Vagina (tissue), 2 donors: ENCODE measurements around the gene EOMES. TPM values are rescaled to one million over a fixed set of nuclear protein-coding genes. Genes with fewer than 3 reads are reported as not detected.
A peak's percentile ranks its signal among the peaks of the same experiment; 100 is the strongest.

ENCODE experiments used
- DNase-seq, 2 donors: peaks; one replicate each; pipeline ENCODE4 v3.0.0-alpha.2; 2017; ENCODE audit errors: extremely low spot score in 2 of 2
- H3K27ac ChIP-seq: fragments of 200-600 bp; sonication (generic); one replicate; pipeline ENCODE4 v1.5.1; 2019
- H3K27me3 ChIP-seq: fragments of 200-600 bp; sonication (generic); one replicate; pipeline ENCODE4 v1.5.1; 2019
- H3K36me3 ChIP-seq, 2 donors: fragments of 200-600 bp; sonication (generic); one replicate each; pipeline ENCODE4 v1.5.1; 2017 to 2019
- H3K4me1 ChIP-seq: fragments of 200-600 bp; sonication (generic); one replicate; pipeline ENCODE4 v1.5.1; 2019
- H3K4me3 ChIP-seq, 2 donors: fragments of 200-600 bp; sonication (generic); 1 replicate in 1 of 2; 2 replicates in 1 of 2; pipeline ENCODE4 v1.5.1; 2016 to 2019
- H3K9me3 ChIP-seq: fragments of 200-600 bp; sonication (generic); one replicate; pipeline ENCODE4 v1.5.1; 2019
- CTCF ChIP-seq, 3 experiments: fragments of 450-650 bp in 2 of 3; fragments of 200-600 bp in 1 of 3; sonication (generic) in 1 of 3; IDR thresholded peaks; one replicate each; pipeline ENCODE4 v1.5.1; 2017 to 2019; ENCODE audit warnings: antibody characterized with exemption in 3 of 3, mild to moderate bottlenecking in 2 of 3, moderate library complexity in 2 of 3
- POLR2A ChIP-seq, 2 donors: fragments of 450-650 bp; IDR thresholded peaks; one replicate each; pipeline ENCODE4 v1.6.1; 2017; ENCODE audit warnings: antibody characterized with exemption in 2 of 2, mild to moderate bottlenecking in 2 of 2, moderate library complexity in 2 of 2
- POLR2AphosphoS5 ChIP-seq, 2 donors: sonication (generic); formaldehyde crosslinking; IDR thresholded peaks; one replicate each; pipeline ENCODE4 v1.9.0; 2017; ENCODE audit warnings: antibody characterized with exemption in 2 of 2, mild to moderate bottlenecking in 2 of 2, low read depth in 1 of 2; ENCODE audit not compliant: insufficient read depth in 1 of 2
- intact Hi-C: fragments of 100-400 bp; cut with DNase I; formaldehyde crosslinking; loops from one replicate; pipeline ENCODE4 v1.15.1; 2023
- total RNA-seq: library from RNA; depleted of rRNA; stranded (reverse); fragments of >200 nt; gene quantifications from one replicate; pipeline ENCODE4 v1.2.3, GENCODE V29; 2016

Gene EOMES
- total RNA-seq, 1 donor from 2014 or later, result 0.49 TPM

GRCh38 chr3:27699067-27699466 is 23.1 kb downstream of the EOMES start:
- intact Hi-C loops, result no loop called here
- Histone ChIP-seq H3K27me3 (no peaks in the 10 kb centered on the region), H3K9me3 (no peaks in the 10 kb centered on the region), H3K4me3 (no peak overlapping the region), H3K27ac (no peak overlapping the region), H3K36me3 (no peaks in the 10 kb centered on the region), H3K4me1 (no peaks in the 10 kb centered on the region)
- no peak for DNase-seq
- TF ChIP-seq POLR2AphosphoS5 (IDR thresholded peaks at IDR 0.05; ENCODE audit: insufficient read depth in 1 of 2, low read depth in 1 of 2) (no peak), POLR2A (IDR thresholded peaks at IDR 0.05) (no peak), CTCF (IDR thresholded peaks at IDR 0.05) (no peak)

GRCh38 chr3:27696906-27697305 is 25.2 kb downstream of the EOMES start:
- no peaks in the 10 kb centered on the region for H3K36me3 ChIP-seq
- no peak overlapping the region for H3K4me3 ChIP-seq
- no peaks in the 10 kb centered on the region for H3K9me3 ChIP-seq
- DNase-seq, result no peak
- TF ChIP-seq CTCF (IDR thresholded peaks at IDR 0.05), result no peak
- no peak for TF ChIP-seq POLR2A (IDR thresholded peaks at IDR 0.05)
- TF ChIP-seq POLR2AphosphoS5 (IDR thresholded peaks at IDR 0.05; ENCODE audit: insufficient read depth in 1 of 2, low read depth in 1 of 2), result peak in 1 of 2 donors; percentile 10
- no peaks in the 10 kb centered on the region for H3K27me3 ChIP-seq
- intact Hi-C loops, result no loop called here
- no peaks in the 10 kb centered on the region for H3K4me1 ChIP-seq
- no peak overlapping the region for H3K27ac ChIP-seq

GRCh38 chr3:27695636-27696035 is 26.5 kb downstream of the EOMES start:
- no peak overlapping the region for H3K27ac ChIP-seq
- H3K27me3 ChIP-seq, result no peaks in the 10 kb centered on the region
- no peaks in the 10 kb centered on the region for H3K36me3 ChIP-seq
- no peak overlapping the region for H3K4me3 ChIP-seq
- intact Hi-C loops, result no loop called here
- DNase-seq, result no peak
- H3K4me1 ChIP-seq, result no peaks in the 10 kb centered on the region
- TF ChIP-seq CTCF (IDR thresholded peaks at IDR 0.05) (no peak), POLR2AphosphoS5 (IDR thresholded peaks at IDR 0.05; ENCODE audit: insufficient read depth in 1 of 2, low read depth in 1 of 2) (no peak), POLR2A (IDR thresholded peaks at IDR 0.05) (no peak)
- H3K9me3 ChIP-seq, result no peaks in the 10 kb centered on the region

GRCh38 chr3:27688053-27688452 is 34.1 kb downstream of the EOMES start:
- intact Hi-C loops, result loop anchor here (10.0 kb wide), 1 partner anchor 373 kb away; no protein-coding TSS in a partner anchor
- no peak for DNase-seq
- no peak for TF ChIP-seq POLR2A (IDR thresholded peaks at IDR 0.05)
- TF ChIP-seq POLR2AphosphoS5 (IDR thresholded peaks at IDR 0.05; ENCODE audit: insufficient read depth in 1 of 2, low read depth in 1 of 2), result no peak
- TF ChIP-seq CTCF (IDR thresholded peaks at IDR 0.05), result no peak
- Histone ChIP-seq H3K36me3 (no peaks in the 10 kb centered on the region), H3K27ac (no peak overlapping the region), H3K4me1 (no peaks in the 10 kb centered on the region), H3K4me3 (no peak overlapping the region), H3K9me3 (no peaks in the 10 kb centered on the region), H3K27me3 (no peaks in the 10 kb centered on the region)

- intact Hi-C loops, result loop anchor here (10.0 kb wide), 1 partner anchor 372 kb away; no protein-coding TSS in a partner anchor
- Histone ChIP-seq H3K4me1 (no peaks in the 10 kb centered on the region), H3K9me3 (no peaks in the 10 kb centered on the region), H3K27me3 (no peaks in the 10 kb centered on the region), H3K27ac (no peak overlapping the region), H3K36me3 (no peaks in the 10 kb centered on the region), H3K4me3 (no peak overlapping the region)
- TF ChIP-seq CTCF (IDR thresholded peaks at IDR 0.05), result no peak
- no peak for TF ChIP-seq POLR2A (IDR thresholded peaks at IDR 0.05)
- no peak for TF ChIP-seq POLR2AphosphoS5 (IDR thresholded peaks at IDR 0.05; ENCODE audit: insufficient read depth in 1 of 2, low read depth in 1 of 2)
- DNase-seq, result no peak
These were observed 35.5 kb downstream of the EOMES start for GRCh38 chr3:27686642-27687041.
